GM21367 (cell line): ENCODE data around the gene HPSE2.
"Not testable (repeated sequence)": the region's sequence is repeated elsewhere in the genome, so short reads cannot be mapped to it uniquely, and the experiment has no call there.

ENCODE experiments used
- ATAC-seq: cut with Tn5 transposase; IDR thresholded peaks from one replicate; pipeline ENCODE4 v1.9.1; 2021; ENCODE audit not compliant: unreplicated experiment

The HPSE2 gene

DNA sequence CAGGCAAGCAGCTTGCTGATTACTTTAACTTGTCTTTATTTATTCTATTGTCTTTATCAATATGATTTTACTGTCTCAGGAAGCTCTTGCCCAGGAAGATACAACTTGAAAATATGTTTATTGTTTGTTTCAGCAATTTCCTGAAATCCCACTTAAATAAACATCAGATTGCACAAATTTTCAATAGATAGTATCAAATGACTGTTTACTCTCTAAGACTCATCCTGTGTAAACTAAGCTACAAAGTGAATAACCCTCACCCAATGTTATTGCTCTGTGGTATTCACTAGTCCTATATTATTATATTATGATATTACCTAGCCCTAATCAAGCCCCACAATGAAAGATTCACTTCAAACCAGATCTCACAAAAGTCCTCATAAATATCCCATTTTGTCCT lies 658.5 kb downstream of the HPSE2 start:
- no peak for ATAC-seq

DNA sequence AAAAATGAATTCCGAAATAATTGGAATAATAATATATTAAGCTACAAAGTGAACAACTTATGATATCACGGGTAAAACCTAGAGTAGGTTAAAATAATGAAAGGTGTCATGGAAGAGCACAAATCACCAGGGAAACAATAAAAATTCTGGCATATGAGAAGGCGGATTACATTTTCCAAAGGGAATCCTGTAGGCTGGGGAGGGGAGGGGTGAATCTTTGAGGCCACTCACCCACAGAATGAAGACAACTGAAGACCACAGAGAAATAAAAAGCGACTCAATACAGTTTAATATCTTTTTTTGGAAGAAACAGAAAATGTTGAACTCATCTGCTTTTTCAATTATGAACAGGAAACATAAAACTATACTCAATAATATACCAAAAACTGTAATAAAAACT lies 659.6 kb downstream of the HPSE2 start:
- ATAC-seq = no peak

DNA sequence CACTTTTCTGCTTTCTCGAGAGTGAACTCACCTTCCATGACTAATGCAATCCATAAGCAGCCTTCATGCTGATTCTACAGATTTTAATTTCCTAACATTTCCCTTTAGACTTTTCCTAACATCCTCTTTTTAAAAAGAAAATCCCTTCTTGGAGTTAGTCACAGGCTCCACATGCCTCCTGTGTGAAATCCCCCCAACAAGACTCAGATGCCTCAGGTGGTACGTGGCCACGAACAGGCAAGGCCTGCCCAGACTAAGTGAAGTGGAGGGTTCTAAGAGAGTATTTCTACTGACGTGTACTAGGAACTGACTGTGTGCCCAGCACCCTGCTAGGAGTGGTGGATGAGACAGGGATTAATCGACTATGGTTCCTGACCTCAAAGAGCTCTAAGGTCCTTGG lies 663.1 kb downstream of the HPSE2 start:
- no peak for ATAC-seq

DNA sequence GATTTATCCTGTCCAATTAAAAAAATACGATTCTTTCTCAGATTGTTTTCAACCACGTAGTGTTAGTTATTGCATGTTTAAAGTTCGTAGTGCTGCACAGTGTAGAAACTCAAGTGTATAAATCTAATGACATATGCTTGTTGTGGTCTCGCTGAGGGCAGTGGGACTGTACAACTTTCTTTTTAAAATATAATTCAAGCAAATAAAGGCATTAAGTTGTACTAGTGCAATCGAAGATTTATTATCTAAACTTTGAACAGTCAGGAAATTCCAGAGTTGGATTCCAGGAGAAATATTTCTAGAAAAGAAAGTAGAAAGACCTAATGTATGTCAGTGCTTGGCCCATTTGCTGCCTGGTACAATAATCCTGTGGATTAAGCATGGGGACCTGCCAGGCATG lies 664.8 kb downstream of the HPSE2 start:
- ATAC-seq = no peak

DNA sequence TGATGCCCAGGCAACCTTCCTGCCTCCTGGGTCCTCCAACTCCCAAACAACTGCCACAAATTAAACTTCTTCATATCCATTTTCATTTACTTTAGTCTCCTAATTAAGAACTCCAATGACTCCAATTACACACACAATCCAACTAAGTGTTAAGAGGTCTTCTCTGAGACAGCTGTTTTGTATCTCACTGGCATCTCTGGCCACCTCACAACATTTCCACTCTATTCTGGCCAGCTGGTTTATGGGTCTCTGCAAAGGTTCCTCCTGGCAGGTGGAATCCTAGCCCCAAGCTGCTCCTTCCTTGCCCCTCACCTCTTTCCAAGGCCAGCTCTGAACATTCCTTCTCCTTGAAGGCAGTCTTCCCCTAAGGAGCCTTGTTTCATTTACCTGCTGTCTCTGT lies 665.8 kb downstream of the HPSE2 start:
- no peak for ATAC-seq

DNA sequence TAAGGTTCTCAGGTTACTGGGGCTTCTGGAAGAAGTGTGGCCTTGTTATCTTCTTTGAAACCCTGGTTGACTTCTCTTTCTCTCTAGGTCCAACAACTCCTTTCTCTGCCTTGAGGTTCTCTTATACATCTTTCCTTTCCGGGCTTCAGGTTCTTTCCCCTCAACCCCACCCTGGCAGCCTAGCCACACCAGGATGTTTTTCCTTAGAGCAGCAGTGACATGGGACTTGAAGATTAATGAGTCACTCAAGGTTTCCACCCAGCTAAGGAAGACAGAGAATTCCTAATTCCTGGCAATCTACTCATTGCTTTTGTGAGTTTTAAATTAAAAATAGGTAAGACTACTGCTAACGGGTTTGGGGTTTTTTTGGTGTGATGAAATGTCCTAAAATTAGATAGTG lies 667.1 kb downstream of the HPSE2 start:
- ATAC-seq = no peak

DNA sequence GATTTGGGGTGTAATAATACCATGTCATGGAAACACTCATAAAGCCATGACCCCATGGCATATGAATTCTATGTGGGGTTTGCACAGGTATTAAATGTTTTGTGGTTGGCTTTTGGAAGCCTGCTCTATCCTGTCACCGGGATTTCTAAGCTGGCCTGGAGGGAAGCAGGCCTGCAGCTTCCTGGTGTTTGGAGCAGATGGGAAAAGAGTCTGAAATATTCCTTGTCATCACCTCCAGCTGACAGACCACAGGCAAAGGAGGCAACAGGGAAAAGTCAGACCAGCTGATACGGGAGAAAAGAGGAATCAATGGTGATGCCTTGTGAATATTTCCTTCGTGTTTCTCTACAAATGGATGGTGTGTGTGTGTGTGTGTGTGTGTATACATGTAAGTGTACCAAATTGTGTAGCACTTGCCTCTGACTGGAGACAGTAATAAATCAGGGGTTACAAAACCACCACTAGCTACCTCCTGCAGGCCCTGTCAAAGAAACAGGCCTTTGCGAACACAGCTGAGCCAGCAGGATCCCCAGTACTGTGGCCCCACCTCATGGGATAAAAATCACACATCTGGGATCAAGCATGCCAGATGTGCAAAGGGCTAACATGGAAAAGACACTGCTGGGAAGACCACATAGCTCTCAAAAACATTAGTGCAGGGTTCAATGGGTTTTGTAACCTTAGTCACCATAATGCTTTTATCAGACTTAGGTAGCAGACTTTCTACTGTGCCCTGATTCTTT lies 668.1 kb downstream of the HPSE2 start:
- no peak for ATAC-seq

DNA sequence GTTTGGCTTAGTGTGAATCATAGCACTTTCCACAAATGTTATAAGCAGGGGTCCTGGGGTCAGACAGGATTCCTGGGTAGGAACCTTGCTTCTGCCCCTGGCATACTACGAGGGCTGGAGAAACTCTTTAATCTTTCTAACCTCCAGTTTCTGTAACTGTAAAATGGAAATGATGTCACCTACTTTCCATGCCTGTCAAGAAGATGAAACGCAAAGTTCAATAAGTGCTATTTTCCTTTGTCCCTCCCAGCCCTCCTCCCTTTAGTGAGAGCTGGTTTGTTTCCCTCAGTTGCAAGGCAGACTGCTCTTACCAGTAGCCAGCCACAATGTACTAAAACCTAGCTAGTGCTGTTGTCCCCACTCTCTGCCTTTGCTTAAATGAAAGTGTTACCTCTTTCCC lies 671.8 kb downstream of the HPSE2 start:
- no peak for ATAC-seq

DNA sequence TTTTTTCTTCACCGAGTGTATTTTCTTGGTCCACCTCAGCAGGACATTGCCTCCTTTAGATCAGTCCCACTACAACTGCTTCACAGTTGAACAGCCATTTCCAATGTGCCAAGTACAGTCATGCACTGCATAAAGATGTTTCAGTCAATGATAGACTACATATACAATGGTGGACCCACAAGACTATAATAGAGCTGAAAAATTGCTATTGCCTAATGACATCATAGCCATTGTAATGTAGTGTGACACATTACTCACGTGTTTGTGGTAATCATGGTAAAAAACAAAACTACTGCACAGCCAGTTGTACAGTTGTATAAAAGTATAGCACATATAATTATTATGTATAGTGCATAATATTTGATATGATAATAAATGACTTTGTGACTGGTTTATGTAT lies 675.1 kb downstream of the HPSE2 start:
- ATAC-seq = no peak

DNA sequence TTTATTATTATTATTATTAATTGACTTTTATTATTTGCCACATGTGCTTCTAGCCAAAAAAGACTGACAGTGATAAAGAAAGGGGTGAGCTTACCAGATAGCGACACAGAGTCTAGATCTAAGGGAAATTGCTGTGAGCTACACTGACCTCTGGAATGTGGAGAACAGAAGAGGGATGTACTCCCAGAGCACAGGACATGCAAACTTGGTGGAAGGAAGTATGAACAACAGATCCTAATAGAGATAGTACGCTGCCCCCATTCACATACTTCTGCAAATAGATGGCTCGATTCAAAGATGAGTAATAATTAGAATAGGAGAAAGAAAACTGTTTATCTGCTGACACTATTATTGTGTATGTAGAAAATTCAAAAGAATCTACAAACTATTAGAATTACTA lies 679.6 kb downstream of the HPSE2 start:
- no peak for ATAC-seq

DNA sequence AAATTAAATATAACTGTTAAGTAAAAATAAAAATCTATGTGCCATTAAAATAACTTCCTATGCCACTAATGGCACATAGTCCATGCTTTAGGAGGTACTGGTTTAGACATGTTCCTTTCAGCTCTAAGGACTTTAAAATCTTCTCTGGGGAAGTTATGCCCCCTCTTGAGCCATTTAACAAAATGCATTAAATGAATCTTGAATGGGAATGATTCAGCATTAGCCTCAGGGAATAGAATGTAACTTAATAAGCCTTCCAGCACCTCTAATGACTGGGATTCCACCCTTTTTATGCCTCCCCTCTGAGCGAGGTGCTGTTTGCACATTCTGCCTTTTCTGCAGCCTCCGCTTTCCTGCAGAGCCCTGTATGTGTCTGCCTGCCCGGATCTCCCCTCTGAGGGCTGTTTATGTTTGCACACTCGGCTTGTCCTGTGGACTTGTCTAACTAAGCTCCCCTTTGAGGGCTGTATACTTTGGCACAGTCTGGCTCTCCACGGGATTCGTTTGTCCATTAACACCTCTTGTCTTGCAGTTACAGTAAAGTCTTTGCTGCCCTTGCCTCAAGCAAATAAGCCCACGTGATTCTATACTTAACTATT lies 680.5 kb downstream of the HPSE2 start:
- no peak for ATAC-seq

DNA sequence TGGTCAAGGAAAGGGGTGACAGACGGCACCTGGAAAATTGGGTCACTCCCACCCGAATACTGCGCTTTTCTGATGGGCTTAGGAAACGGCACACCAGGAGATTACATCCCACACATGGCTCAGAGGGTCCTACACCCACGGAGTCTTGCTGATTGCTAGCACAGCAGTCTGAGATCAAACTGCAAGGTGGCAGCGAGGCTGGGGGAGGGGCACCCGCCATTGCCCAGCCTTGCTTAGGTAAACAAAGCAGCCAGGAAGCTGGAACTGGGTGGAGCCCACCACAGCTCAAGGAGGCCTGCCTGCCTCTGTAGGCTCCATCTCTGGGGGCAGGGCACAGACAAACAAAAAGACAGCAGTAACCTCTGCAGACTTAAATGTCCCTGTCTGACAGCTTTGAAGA lies 694.1 kb downstream of the HPSE2 start:
- not testable (repeated sequence) for ATAC-seq

DNA sequence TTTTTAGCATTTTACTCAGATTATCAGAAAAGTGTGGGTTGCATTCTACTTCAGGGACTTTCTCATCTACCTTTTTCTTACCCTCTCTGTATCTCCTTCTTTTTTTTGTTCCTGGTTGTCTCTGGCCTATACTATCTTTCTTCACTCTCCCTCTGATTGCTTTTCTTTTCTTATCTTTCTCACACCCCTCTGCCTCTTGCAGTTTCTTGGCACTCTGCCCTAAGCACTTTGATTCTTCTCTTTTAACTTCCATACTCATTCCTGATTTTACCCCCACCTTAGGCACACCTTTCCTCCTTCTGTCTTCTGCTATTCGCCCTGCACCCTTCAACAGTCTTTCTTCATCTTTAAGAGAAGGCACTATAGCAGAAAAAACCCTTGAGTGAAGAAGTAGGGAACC lies 696.1 kb downstream of the HPSE2 start:
- no peak for ATAC-seq

DNA sequence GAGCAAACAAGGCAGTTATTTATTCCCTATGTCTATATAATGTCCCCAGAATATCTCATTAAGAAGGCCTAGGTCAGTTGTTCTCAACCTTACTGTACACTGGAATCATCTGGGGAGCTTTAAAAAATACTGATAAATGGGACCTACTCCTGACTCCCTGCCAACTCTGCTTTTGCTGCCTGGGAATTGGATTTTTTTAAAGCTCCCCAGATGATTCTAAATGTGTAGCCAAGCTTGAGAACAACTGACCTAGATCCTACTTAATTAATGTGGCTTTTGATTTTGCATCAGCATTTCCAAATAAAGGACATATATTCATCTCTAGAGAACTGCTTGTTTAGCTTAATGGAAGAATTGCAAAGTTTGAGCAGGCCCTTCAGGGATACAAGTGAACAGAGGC lies 697.2 kb downstream of the HPSE2 start:
- no peak for ATAC-seq

DNA sequence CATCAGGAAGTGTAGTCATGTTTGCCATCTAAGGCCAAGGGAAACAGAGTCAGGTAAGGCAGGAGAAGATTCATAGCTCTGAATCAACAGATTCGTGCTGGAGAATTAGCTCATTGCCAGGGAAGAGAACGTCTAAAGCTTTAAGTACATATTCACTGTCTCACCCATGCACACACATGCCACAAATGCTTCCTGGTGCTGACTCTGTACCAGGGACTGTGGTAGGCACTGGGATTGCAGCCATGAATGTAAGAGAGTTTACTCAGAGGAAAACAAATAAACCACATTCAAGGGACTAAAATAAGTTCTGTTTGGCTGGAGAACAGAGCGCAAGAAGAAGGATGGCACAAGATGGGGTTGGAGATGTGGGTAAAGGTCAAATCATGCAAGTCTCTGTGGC lies 699.1 kb downstream of the HPSE2 start:
- ATAC-seq = no peak

DNA sequence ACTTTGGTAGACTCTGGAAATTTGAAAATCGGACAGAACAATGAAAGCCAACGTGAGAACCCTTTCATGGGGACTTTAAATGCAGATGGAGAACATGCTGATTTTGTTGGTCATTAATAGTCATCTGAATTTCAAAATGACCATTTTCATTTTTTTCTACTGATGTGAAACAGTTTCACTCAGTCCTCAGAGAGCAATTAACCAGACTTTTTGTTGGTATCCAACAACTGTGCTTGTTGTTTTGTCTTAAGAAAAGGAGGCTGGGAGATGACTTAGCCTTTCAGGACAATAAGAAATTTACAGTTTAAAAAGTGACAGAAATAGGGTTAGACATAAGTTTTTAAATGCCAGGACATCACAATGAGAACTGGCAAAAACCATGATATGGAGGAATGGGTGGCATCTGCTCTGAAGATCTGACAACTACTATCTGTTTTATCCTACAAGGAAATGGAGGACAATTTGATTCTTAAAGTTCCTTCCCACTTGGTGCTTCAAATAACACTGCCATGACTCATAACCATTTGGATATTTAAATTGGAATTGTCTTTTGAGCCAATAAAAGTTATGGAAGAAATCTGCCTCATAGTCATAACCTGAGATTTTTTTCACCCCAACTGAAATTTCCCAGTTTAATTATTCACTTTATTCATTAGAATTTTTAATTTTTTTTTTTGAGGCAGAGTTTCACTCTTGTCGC lies 701.8 kb downstream of the HPSE2 start:
- no peak for ATAC-seq

DNA sequence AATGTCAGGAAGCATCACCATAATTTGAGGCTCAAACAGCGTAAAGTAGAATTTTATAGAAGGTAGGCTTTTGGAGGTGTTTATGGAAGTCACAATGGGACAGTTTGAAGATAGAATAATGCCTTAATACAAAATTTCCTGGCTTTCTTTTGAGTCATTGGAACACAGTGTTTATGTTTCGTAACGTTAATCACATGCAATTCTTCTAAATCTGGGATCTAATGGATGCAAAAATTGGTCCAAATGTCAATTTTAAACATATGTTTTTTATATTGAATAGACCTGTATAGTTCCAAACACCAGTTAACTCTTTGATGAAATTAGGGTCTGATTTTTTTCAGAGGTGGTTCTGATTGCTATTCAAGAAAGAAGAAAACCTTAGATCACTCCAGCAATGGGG lies 702.4 kb downstream of the HPSE2 start:
- no peak for ATAC-seq

DNA sequence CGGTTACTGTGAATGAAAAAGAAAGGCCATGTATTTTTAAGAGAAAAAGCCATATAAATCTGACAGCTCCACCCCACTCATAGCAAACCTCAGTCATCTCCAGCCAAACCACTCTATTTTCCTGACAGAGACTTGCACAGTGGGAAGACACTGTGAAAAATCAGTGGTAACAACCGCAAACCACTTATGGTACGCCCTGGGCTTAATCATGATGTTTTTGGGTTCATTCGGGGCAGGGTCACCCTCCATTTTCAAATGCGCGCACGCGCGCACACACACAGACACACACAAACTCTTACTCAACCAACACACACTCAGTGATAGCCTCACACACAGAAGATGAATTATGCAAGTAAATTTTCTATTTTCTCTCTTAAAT lies 706.9 kb downstream of the HPSE2 start:
- ATAC-seq = no peak

DNA sequence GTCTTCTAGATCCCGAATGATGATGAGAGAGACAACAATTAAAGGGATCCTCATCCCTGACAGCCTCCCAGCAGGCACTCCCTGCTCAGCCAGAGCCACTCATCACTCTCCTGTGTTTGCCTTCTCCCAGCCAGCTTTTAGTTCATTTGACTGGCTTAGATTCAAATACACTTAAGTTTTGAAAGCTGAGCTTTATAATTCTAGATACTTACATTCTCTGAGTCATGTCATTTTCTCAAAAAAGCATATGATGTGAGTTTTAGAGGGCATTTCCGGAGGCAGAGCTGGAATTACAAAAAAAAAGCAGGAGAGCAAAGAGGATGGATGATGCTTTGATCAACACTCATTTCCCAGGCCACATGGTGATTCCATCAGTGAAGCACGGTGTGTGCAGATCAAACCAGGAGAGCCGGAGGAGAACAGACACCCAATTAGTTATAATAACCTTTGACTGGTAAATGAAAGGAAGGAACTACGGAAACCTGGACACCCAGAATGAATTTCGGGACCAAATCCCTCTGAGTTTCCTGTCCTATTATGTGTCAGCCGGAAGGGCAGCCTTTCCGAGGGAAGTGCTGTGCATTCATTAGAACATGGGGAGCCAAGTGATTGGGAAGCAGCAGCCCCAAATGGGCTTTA lies 707.4 kb downstream of the HPSE2 start:
- no peak for ATAC-seq

DNA sequence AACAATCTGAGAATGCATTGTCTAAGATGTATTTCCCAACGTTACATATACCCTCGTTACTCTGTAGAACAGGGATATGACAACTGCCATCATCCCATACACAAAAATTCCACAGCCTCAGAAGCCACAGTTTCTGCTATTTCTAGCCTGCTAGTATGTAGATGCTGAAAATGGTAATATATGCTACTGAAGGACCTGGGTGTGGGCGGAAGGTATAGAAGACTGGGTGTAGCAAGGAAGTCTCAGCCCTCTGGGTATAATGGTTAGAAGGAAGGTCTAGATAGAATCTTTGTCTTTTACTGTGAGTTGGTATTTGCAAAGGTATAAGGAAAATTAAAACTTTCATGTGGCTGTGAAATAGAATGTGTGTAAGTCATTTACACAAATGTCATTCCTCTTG lies 709.7 kb downstream of the HPSE2 start:
- ATAC-seq = no peak

DNA sequence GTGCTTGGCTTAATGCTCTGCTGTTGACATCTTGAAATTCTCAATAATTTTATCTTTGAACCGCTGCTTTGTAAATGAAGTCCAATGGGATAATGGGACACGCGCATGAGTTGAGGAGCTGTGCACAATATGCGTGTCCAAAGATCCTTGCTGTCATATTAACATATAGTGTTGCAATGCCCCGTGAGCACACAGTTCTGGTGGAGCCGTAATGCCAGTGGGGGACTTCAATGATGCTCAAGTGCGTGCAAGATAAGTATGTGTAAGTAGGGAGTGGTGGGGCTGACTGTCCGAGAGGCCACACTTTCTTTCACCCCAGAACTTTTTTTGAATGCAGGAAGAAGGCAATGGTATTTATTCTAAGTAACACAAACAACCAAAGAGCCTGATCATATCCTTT lies 711.5 kb downstream of the HPSE2 start:
- ATAC-seq = no peak

DNA sequence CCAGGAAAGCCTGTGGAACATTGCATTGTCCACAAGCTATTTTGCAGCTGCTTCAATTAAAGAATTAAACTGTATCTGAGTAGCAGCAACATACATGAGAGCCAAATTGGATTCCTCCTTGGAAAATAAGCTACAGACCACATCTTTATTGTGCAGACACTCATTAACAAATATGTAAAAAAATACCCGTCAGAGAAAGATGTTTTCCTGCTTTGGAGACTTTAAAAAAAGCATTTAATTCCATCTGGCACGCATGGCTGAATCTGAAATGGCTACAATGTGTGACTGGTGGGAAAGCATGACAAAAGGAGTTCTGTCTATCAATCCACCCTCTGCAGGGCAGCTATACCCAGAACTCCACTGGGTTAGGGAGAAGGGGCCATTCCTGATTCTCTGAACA lies 715.8 kb downstream of the HPSE2 start:
- ATAC-seq = no peak
